Natural killer cell (primary cell): Measurements from ENCODE around the gene BROX. TPM values are rescaled to one million over a fixed set of nuclear protein-coding genes. Genes with fewer than 3 reads are reported as not detected.

ENCODE experiments used
- ATAC-seq, 3 donors: fragments of 150-1000 bp in 2 of 3; fragments of 200-7000 bp in 1 of 3; cut with Tn5 transposase; 1 replicate in 1 of 3; 2 replicates in 2 of 3; pipeline ENCODE4 v1.10.0; 2021; ENCODE audit warnings: mild to moderate bottlenecking in 2 of 3, moderate library complexity in 2 of 3
- DNase-seq, 2 donors: peaks; one replicate each; pipeline versions ENCODE4 v3.0.0 to v3.0.0-alpha.2; 2013 to 2021; ENCODE audit warnings: mixed read lengths in 1 of 2
- H3K27ac ChIP-seq: one replicate; pipeline ENCODE4 v1.5.1; 2013; ENCODE audit warnings: mild to moderate bottlenecking, low read length
- H3K27me3 ChIP-seq: one replicate; pipeline ENCODE4 v1.6.1; 2013; ENCODE audit warnings: low read length; ENCODE audit not compliant: control insufficient read depth, insufficient read depth
- H3K36me3 ChIP-seq: one replicate; pipeline ENCODE4 v1.6.1; 2013; ENCODE audit warnings: low read length; ENCODE audit not compliant: control insufficient read depth, insufficient read depth
- H3K4me1 ChIP-seq: one replicate; pipeline ENCODE4 v1.6.1; 2013; ENCODE audit warnings: low read length; ENCODE audit not compliant: control insufficient read depth, insufficient read depth
- H3K4me3 ChIP-seq: one replicate; pipeline ENCODE4 v1.5.1; 2013; ENCODE audit warnings: low read length
- H3K9me3 ChIP-seq: one replicate; pipeline ENCODE4 v1.6.1; 2013; ENCODE audit warnings: low read length; ENCODE audit not compliant: control insufficient read depth, insufficient read depth
- H3K27ac Mint-ChIP-seq, 2 donors: one replicate each; pipeline ENCODE4 v1.8.0; 2022; ENCODE audit warnings: mild to moderate bottlenecking in 2 of 2, mixed read lengths in 2 of 2, moderate library complexity in 1 of 2
- H3K27me3 Mint-ChIP-seq, 2 donors: one replicate each; pipeline ENCODE4 v1.8.0; 2022; ENCODE audit warnings: low read depth in 2 of 2, mixed read lengths in 2 of 2
- H3K36me3 Mint-ChIP-seq: one replicate; pipeline ENCODE4 v1.8.0; 2022; ENCODE audit warnings: mixed read lengths
- H3K4me1 Mint-ChIP-seq, 2 donors: one replicate each; pipeline ENCODE4 v1.8.0; 2022; ENCODE audit warnings: mixed read lengths in 2 of 2
- H3K4me3 Mint-ChIP-seq: one replicate; pipeline ENCODE4 v1.8.0; 2022; ENCODE audit warnings: mild to moderate bottlenecking, moderate library complexity, mixed read lengths
- H3K9me3 Mint-ChIP-seq, 2 donors: one replicate each; pipeline ENCODE4 v1.8.0; 2022; ENCODE audit warnings: mixed read lengths in 2 of 2
- WGBS: methylation state at CpG from one replicate; pipeline ENCODE4 v1.1.7; 2013; ENCODE audit warnings: missing lambda C conversion rate; ENCODE audit not compliant: insufficient coverage; 5-methylcytosine and 5-hydroxymethylcytosine counted together
- intact Hi-C: fragments of 100-400 bp; cut with micrococcal nuclease; formaldehyde crosslinking; loops from one replicate; pipeline ENCODE4 v1.14.2; 2022
- total RNA-seq, 4 donors: library from RNA; stranded (reverse); fragments of 120-200 nt in 1 of 4; gene quantifications; one replicate each; pipeline versions ENCODE4 v1.2.3 to v1.2.4, GENCODE V29; 2013 to 2022
- TF ChIP-seq, protein P1 (sequence below): fragments of 200-600 bp; IDR thresholded peaks from one replicate; pipeline ENCODE4 v1.8.0; 2022; ENCODE audit warnings: antibody characterized with exemption

BROX gene
- total RNA-seq, 3 donors from 2014 or later (not counting 1 experiment from before 2014, with no cell fraction given), result 68.3 to 75.2 (median 74.5) TPM

- Histone ChIP-seq H3K27me3 (no peaks in the 10 kb centered on the region), H3K4me1 (no peaks in the 10 kb centered on the region), H3K27ac (no peak overlapping the region), H3K4me3 (no peak overlapping the region), H3K36me3 (peaks cover 55% of the 10 kb centered on the region), H3K9me3 (no peaks in the 10 kb centered on the region)
- TF ChIP-seq, protein P1, sequence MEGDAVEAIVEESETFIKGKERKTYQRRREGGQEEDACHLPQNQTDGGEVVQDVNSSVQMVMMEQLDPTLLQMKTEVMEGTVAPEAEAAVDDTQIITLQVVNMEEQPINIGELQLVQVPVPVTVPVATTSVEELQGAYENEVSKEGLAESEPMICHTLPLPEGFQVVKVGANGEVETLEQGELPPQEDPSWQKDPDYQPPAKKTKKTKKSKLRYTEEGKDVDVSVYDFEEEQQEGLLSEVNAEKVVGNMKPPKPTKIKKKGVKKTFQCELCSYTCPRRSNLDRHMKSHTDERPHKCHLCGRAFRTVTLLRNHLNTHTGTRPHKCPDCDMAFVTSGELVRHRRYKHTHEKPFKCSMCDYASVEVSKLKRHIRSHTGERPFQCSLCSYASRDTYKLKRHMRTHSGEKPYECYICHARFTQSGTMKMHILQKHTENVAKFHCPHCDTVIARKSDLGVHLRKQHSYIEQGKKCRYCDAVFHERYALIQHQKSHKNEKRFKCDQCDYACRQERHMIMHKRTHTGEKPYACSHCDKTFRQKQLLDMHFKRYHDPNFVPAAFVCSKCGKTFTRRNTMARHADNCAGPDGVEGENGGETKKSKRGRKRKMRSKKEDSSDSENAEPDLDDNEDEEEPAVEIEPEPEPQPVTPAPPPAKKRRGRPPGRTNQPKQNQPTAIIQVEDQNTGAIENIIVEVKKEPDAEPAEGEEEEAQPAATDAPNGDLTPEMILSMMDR, result no peak
- no peak overlapping the region for H3K4me3 Mint-ChIP-seq
- no peaks in the 10 kb centered on the region for H3K9me3 Mint-ChIP-seq
- H3K27me3 Mint-ChIP-seq, result no peaks in the 10 kb centered on the region
- H3K27ac Mint-ChIP-seq, result no peak overlapping the region
- ATAC-seq (no peak), DNase-seq (no peak)
- peaks cover 18% of the 10 kb centered on the region for H3K36me3 Mint-ChIP-seq
- intact Hi-C loops, result no loop called here
- H3K4me1 Mint-ChIP-seq, result peaks cover 4 to 5% of the 10 kb centered on the region in 2 donors
- no CpG with 5 or more reads among the region's 1 CpG for WGBS
Measured at GRCh38 chr1:222734740-222735139, 22.4 kb downstream of the BROX start.

GRCh38 chr1:222736470-222736869, 24.1 kb downstream of the BROX start:
- Histone ChIP-seq H3K27me3 (no peaks in the 10 kb centered on the region), H3K4me3 (no peak overlapping the region), H3K27ac (no peak overlapping the region), H3K4me1 (no peaks in the 10 kb centered on the region), H3K9me3 (no peaks in the 10 kb centered on the region), H3K36me3 (peaks cover 38% of the 10 kb centered on the region)
- Mint-ChIP-seq H3K9me3 (no peaks in the 10 kb centered on the region), H3K27ac (no peak overlapping the region), H3K27me3 (no peaks in the 10 kb centered on the region), H3K4me3 (no peak overlapping the region), H3K4me1 (peaks cover 0 to 4% of the 10 kb centered on the region in 2 donors), H3K36me3 (peaks cover 5% of the 10 kb centered on the region)
- no peak for ATAC-seq
- DNase-seq, result no peak
- TF ChIP-seq, protein P1, result no peak
- 92% methylated on average over 4 of the region's 5 CpGs for WGBS
- intact Hi-C loops, result no loop called here

GRCh38 chr1:222736972-222737371, 24.6 kb downstream of the BROX start, which contains the start of gene FAM177B:
Gene FAM177B (plus strand): TSS chr1:222737202. CDS start chr1:222746546, 9,344 bp downstream.
- H3K4me3 ChIP-seq, result no peak within 1 kb of the TSS
- TF ChIP-seq, protein P1, result no peak
- H3K27me3 Mint-ChIP-seq, result no peaks in the 10 kb centered on the region
- no peak within 1 kb of the TSS for H3K27ac ChIP-seq
- intact Hi-C loops, result no loop called here
- H3K27ac Mint-ChIP-seq, result no peak within 1 kb of the TSS
- no peak within 1 kb of the TSS for H3K4me3 Mint-ChIP-seq
- H3K27me3 ChIP-seq, result no peaks in the 10 kb centered on the region
- H3K4me1 Mint-ChIP-seq, result no peaks in the 10 kb centered on the region
- DNase-seq, result no peak
- H3K9me3 Mint-ChIP-seq, result no peaks in the 10 kb centered on the region
- peaks cover under 1% of the 10 kb centered on the region for H3K36me3 Mint-ChIP-seq
- ATAC-seq, result no peak
- no peaks in the 10 kb centered on the region for H3K4me1 ChIP-seq
- H3K9me3 ChIP-seq, result no peaks in the 10 kb centered on the region
- WGBS, result no CpG with 5 or more reads among the region's 1 CpG
- H3K36me3 ChIP-seq, result peaks cover 35% of the 10 kb centered on the region

DNA sequence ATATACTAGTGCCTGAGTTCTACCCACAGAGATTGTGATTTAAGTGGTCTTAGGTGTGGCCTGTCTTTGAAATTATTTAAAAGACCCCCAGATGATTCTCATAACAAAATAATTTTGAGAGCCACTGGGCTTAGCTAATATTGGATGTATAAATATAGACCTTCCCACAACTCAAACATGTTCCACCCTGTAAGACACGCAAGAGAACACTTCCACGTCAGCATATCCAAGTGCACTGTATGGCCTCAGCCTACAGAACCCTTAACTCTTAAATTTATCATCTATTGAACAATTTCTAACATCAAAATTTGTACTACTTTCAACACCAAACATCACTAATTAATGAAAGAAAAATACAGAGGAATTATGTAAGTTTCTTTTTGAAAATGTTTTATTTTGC, 27.1 kb downstream of the BROX start:
- no peaks in the 10 kb centered on the region for H3K4me1 ChIP-seq
- DNase-seq, result no peak
- Mint-ChIP-seq H3K4me3 (no peak overlapping the region), H3K9me3 (no peaks in the 10 kb centered on the region), H3K4me1 (no peaks in the 10 kb centered on the region), H3K27ac (no peak overlapping the region), H3K36me3 (no peaks in the 10 kb centered on the region), H3K27me3 (no peaks in the 10 kb centered on the region)
- no peak overlapping the region for H3K4me3 ChIP-seq
- intact Hi-C loops, result loop anchor here (2.0 kb wide), 1 partner anchor 341 kb away; no protein-coding TSS in a partner anchor
- WGBS, result 75% methylated on average over 2 of the region's 2 CpGs
- peaks cover 13% of the 10 kb centered on the region for H3K36me3 ChIP-seq
- no peak for ATAC-seq
- H3K9me3 ChIP-seq, result no peaks in the 10 kb centered on the region
- peak overlapping the region; percentile 54 for H3K27ac ChIP-seq
- TF ChIP-seq, protein P1, result no peak
- H3K27me3 ChIP-seq, result no peaks in the 10 kb centered on the region
